Lung (tissue), 12 donors: ENCODE data around the gene KRT6B. TPM values are rescaled to one million over a fixed set of nuclear protein-coding genes. Genes with fewer than 3 reads are reported as not detected.

ENCODE experiments used
- ATAC-seq: fragments of 200-7000 bp; cut with Tn5 transposase; one replicate; pipeline ENCODE4 v1.9.1; 2020; ENCODE audit warnings: moderate number of reproducible peaks; ENCODE audit not compliant: insufficient read depth, low FRiP score
- DNase-seq, 3 donors: peaks; one replicate each; pipeline ENCODE4 v3.0.0-alpha.2; 2013 to 2017
- H3K27ac ChIP-seq, 2 donors: one replicate each; pipeline ENCODE4 v1.5.1; 2013; ENCODE audit warnings: mild to moderate bottlenecking in 2 of 2, moderate library complexity in 2 of 2, control low read depth in 1 of 2, inconsistent platforms in 1 of 2, low read depth in 1 of 2, low read length in 1 of 2
- H3K27me3 ChIP-seq, 3 donors: one replicate each; pipeline ENCODE4 v1.5.1; 2013; ENCODE audit warnings: low read length in 2 of 3; ENCODE audit not compliant: control insufficient read depth in 3 of 3, insufficient read depth in 3 of 3
- H3K36me3 ChIP-seq, 4 donors: one replicate each; pipeline ENCODE4 v1.5.1; 2013; ENCODE audit warnings: low read length in 4 of 4, mild to moderate bottlenecking in 1 of 4, moderate library complexity in 1 of 4; ENCODE audit not compliant: control insufficient read depth in 4 of 4, insufficient read depth in 4 of 4
- H3K4me1 ChIP-seq, 5 donors: one replicate each; pipeline ENCODE4 v1.5.1; 2013; ENCODE audit warnings: low read length in 5 of 5, mild to moderate bottlenecking in 2 of 5, moderate library complexity in 1 of 5; ENCODE audit not compliant: control insufficient read depth in 5 of 5, insufficient read depth in 5 of 5
- H3K4me3 ChIP-seq: one replicate; pipeline ENCODE4 v1.5.1; 2013; ENCODE audit warnings: mild to moderate bottlenecking, control low read depth, moderate library complexity
- H3K9ac ChIP-seq, 2 donors: one replicate each; pipeline ENCODE4 v1.5.1; 2013; ENCODE audit warnings: low read length in 2 of 2, control low read depth in 1 of 2; ENCODE audit not compliant: insufficient read depth in 1 of 2
- H3K9me3 ChIP-seq, 4 donors: one replicate each; pipeline ENCODE4 v1.5.1; 2013; ENCODE audit warnings: low read length in 3 of 4, mild to moderate bottlenecking in 1 of 4, moderate library complexity in 1 of 4; ENCODE audit not compliant: control insufficient read depth in 4 of 4, insufficient read depth in 3 of 4
- WGBS, 2 donors: extraction: QIAGEN DNeasy Blood & Tissue Kit; methylation state at CpG; one replicate each; pipeline ENCODE4 v1.1.7; 2013; 5-methylcytosine and 5-hydroxymethylcytosine counted together
- polyA plus RNA-seq, 2 donors: library from polyadenylated mRNA; stranded (reverse); fragments of 200-250 nt; gene quantifications; one replicate each; pipeline ENCODE4 v1.2.1, GENCODE V29; 2013
- total RNA-seq, 2 donors: library from RNA; depleted of rRNA in 1 of 2; stranded (reverse); fragments of >200 nt in 1 of 2; gene quantifications; one replicate each; pipeline ENCODE4 v1.2.1, GENCODE V29; 2014 to 2021
- TF ChIP-seq, protein P1 (sequence below): IDR thresholded peaks from 2 replicates; pipeline ENCODE4 v1.5.1; 2012; ENCODE audit warnings: mild to moderate bottlenecking; ENCODE audit errors: control extremely low read depth, extremely low read depth
- donor health status: control.
- donor health status: control.
- donor health status: Bipolar disorder and iron deficiency.
- donor health status: healthy.
- donor health status: DM: yes; HTN: yes; CAD: no.

The KRT6B gene
- total and polyA plus RNA-seq, 4 donors = 0.06 to 0.63 (median 0.25) TPM; not detected in 1

- H3K4me1 ChIP-seq = peaks cover 0 to 13% (median 0%) of the 10 kb centered on the region in 5 donors
- H3K27ac ChIP-seq = no peak overlapping the region
- TF ChIP-seq, protein P1, sequence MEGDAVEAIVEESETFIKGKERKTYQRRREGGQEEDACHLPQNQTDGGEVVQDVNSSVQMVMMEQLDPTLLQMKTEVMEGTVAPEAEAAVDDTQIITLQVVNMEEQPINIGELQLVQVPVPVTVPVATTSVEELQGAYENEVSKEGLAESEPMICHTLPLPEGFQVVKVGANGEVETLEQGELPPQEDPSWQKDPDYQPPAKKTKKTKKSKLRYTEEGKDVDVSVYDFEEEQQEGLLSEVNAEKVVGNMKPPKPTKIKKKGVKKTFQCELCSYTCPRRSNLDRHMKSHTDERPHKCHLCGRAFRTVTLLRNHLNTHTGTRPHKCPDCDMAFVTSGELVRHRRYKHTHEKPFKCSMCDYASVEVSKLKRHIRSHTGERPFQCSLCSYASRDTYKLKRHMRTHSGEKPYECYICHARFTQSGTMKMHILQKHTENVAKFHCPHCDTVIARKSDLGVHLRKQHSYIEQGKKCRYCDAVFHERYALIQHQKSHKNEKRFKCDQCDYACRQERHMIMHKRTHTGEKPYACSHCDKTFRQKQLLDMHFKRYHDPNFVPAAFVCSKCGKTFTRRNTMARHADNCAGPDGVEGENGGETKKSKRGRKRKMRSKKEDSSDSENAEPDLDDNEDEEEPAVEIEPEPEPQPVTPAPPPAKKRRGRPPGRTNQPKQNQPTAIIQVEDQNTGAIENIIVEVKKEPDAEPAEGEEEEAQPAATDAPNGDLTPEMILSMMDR = no peak
- no peak overlapping the region for H3K4me3 ChIP-seq
- no peaks in the 10 kb centered on the region for H3K36me3 ChIP-seq
- 93 to 96% methylated on average over 2 of the region's 2 CpGs for WGBS, 2 donors
- ATAC-seq (no peak), DNase-seq (no peak)
- peaks cover 0 to 2% (median 0%) of the 10 kb centered on the region in 3 donors for H3K27me3 ChIP-seq
- no peaks in the 10 kb centered on the region for H3K9me3 ChIP-seq
- H3K9ac ChIP-seq = no peak overlapping the region
Observed at GRCh38 chr12:52426034-52426433, 25.9 kb downstream of the KRT6B start.

DNA sequence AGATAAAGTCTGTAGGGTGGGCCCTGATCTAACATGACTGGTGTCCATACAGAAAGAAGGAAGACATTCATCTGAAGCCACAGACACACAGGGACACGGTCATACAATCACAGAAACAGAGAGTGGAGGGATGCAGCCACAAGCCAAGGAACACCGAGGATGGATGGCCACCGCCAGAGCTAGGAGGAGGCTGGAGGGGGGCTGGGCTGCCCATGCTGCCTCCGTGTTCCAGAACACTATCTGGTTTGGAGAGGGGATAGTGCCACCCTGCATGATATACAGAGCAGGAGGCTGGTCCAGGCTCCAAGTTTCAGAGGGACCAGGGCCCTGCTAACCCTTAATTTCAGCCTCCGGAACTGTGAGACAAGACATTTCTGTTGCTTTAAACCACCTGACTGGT lies 26.5 kb downstream of the KRT6B start:
- no peak overlapping the region for H3K9ac ChIP-seq
- TF ChIP-seq, protein P1 = no peak
- H3K27me3 ChIP-seq = peaks cover 0 to 2% (median 0%) of the 10 kb centered on the region in 3 donors
- H3K4me3 ChIP-seq = no peak overlapping the region
- H3K9me3 ChIP-seq = no peaks in the 10 kb centered on the region
- ATAC-seq = no peak
- WGBS, 2 donors = 84 to 89% methylated on average over 5 of the region's 5 CpGs
- H3K36me3 ChIP-seq = no peaks in the 10 kb centered on the region
- H3K4me1 ChIP-seq = peaks cover 0 to 13% (median 0%) of the 10 kb centered on the region in 5 donors
- no peak overlapping the region for H3K27ac ChIP-seq
- no peak for DNase-seq

DNA sequence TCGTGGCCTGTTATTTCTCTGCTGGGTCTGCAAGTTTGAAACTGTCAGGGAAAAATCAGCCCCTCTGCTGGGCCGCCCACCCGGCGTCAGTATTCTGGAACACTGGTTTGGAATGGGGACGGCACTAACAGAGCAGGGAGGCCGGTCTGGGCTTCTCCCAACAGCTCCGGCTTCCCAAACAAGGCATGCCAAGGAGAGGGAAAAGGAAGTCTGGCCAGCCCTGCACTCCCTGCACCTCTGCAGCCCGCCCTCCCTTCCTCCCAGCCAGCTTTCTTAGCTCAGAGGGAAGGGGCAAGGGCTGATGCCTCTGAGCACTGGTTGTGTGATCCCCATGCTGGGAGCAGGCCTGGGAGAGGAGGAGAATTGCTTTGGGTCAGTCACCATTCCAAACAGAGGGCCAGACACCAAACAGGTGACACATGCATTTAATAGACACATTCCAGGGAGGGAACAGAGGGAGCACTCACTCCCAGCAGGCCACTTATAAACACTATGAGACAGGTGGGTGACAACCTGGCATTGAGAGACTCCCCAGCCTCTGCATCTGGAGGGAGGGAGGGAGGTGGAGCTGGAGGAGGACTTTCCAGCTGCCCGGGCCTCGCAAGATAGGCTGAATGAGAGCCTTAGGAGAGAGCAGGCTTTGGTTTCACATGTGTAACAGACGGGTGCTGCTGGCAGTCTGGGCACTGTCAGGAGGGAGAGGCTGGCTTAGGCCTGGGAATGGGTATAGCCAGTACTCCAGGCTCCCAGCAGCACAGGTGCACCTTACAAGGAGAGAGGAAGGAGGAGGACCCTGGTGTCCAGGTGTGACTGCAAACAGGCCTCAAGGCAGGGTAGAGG lies 28.1 kb downstream of the KRT6B start:
- no peak overlapping the region for H3K4me3 ChIP-seq
- H3K27ac ChIP-seq = peak overlapping the region in 1 of 2 donors; percentile 68
- TF ChIP-seq, protein P1 = no peak
- H3K36me3 ChIP-seq = no peaks in the 10 kb centered on the region
- ATAC-seq = no peak
- H3K9ac ChIP-seq = no peak overlapping the region
- H3K9me3 ChIP-seq = no peaks in the 10 kb centered on the region
- H3K27me3 ChIP-seq = no peaks in the 10 kb centered on the region
- DNase-seq = peak; percentile 29 to 62 (median 35)
- H3K4me1 ChIP-seq = peaks cover 0 to 13% (median 0%) of the 10 kb centered on the region in 5 donors
- WGBS, 2 donors = 64 to 79% methylated on average over 11 of the region's 11 CpGs
